ENCODE data around the gene TRIM43B.
A peak's percentile ranks its signal among the peaks of the same experiment; 100 is the strongest.
"Not testable (repeated sequence)": the region's sequence is repeated elsewhere in the genome, so short reads cannot be mapped to it uniquely, and the experiment has no call there.

TRIM43B gene

GRCh38 chr2:95484654-95485053 is at the start of gene TRIM43B:
TSS of gene TRIM43B (minus strand) at chr2:95484754. CDS start at chr2:95482714, 2,040 bp downstream.
- DNase-seq, result not testable (repeated sequence)

GRCh38 chr2:95531254-95531771 is 46.8 kb upstream of the TRIM43B start:
- DNase-seq, result no peak

GRCh38 chr2:95530734-95531133 is 46.2 kb upstream of the TRIM43B start:
- DNase-seq, result no peak

GRCh38 chr2:95526360-95527341 is 42.1 kb upstream of the TRIM43B start:
- peak; percentile 85 for DNase-seq

- DNase-seq, result no peak
Measured at GRCh38 chr2:95525294-95526035, 40.9 kb upstream of the TRIM43B start.

GRCh38 chr2:95524195-95524594 is 39.6 kb upstream of the TRIM43B start:
- no peak for DNase-seq

GRCh38 chr2:95514718-95515117 is 30.2 kb upstream of the TRIM43B start:
- DNase-seq, result no peak

- DNase-seq, result not testable (repeated sequence)
Measured at GRCh38 chr2:95514226-95514625, 29.7 kb upstream of the TRIM43B start.

GRCh38 chr2:95509408-95509807 is 24.9 kb upstream of the TRIM43B start:
- DNase-seq, result no peak

GRCh38 chr2:95505222-95505621 is 20.7 kb upstream of the TRIM43B start:
- DNase-seq, result no peak

GRCh38 chr2:95500854-95501253 is 16.3 kb upstream of the TRIM43B start:
- no peak for DNase-seq

GRCh38 chr2:95492076-95492475 is 7.5 kb upstream of the TRIM43B start:
- not testable (repeated sequence) for DNase-seq

GRCh38 chr2:95475025-95475424 is 9.5 kb downstream of the TRIM43B start:
- not testable (repeated sequence) for DNase-seq

GRCh38 chr2:95467984-95468383 is 16.6 kb downstream of the TRIM43B start:
- not testable (repeated sequence) for DNase-seq

GRCh38 chr2:95466572-95466971 is 18.0 kb downstream of the TRIM43B start:
- not testable (repeated sequence) for DNase-seq

GRCh38 chr2:95463292-95463691 is 21.3 kb downstream of the TRIM43B start:
- DNase-seq, result not testable (repeated sequence)

- not testable (repeated sequence) for DNase-seq
Measured at GRCh38 chr2:95445317-95445716, 39.2 kb downstream of the TRIM43B start.

- not testable (repeated sequence) for DNase-seq
Measured at GRCh38 chr2:95442474-95443099, 42.0 kb downstream of the TRIM43B start.

GRCh38 chr2:95435872-95436209 is 48.7 kb downstream of the TRIM43B start:
- DNase-seq, result not testable (repeated sequence)

- not testable (repeated sequence) for DNase-seq
Measured at GRCh38 chr2:95435162-95435871, 49.2 kb downstream of the TRIM43B start.

- not testable (repeated sequence) for DNase-seq
Measured at GRCh38 chr2:95434507-95435076, 50.0 kb downstream of the TRIM43B start.

GRCh38 chr2:95433973-95434372 is 50.6 kb downstream of the TRIM43B start:
- not testable (repeated sequence) for DNase-seq

All from activated CD8-positive, alpha-beta memory T cell treated with anti-CD3 and anti-CD28 coated beads for 24 hours (primary cell).